B cell (primary cell): Measurements from ENCODE around the gene TPST2. TPM values are rescaled to one million over a fixed set of nuclear protein-coding genes. Genes with fewer than 3 reads are reported as not detected.

ENCODE experiments used
- ATAC-seq: fragments of 200-7000 bp; cut with Tn5 transposase; one replicate; pipeline ENCODE4 v1.10.0; 2021; ENCODE audit warnings: low read depth, mild to moderate bottlenecking, moderate number of reproducible peaks, moderate library complexity
- CTCF ChIA-PET: fragments of 350-600 bp; sonication (Branson Sonifier 250); formaldehyde crosslinking; loops from one replicate; lab custom pipeline; 2021; ENCODE audit warnings: antibody characterized with exemption, inconsistent platforms; lab: Charles Lee
- POLR2A ChIA-PET: fragments of 350-600 bp; sonication (Branson Sonifier 250); formaldehyde crosslinking; loops from one replicate; lab custom pipeline; 2021; ENCODE audit warnings: antibody characterized with exemption; lab: Charles Lee
- DNase-seq: peaks from one replicate; pipeline ENCODE4 v3.0.0; 2013
- H2AFZ ChIP-seq: 2 replicates; pipeline ENCODE4 v1.6.1; 2012; ENCODE audit warnings: mild to moderate bottlenecking, low read depth, low read length; ENCODE audit not compliant: insufficient read depth, poor library complexity, severe bottlenecking
- H3K27ac ChIP-seq, 2 donors: 1 replicate in 1 of 2; 2 replicates in 1 of 2; pipeline ENCODE4 v1.5.1; 2012 to 2013; ENCODE audit warnings: low read length in 2 of 2, mild to moderate bottlenecking in 2 of 2, moderate library complexity in 1 of 2
- H3K27me3 ChIP-seq, 4 experiments: fragments of 200-600 bp in 1 of 4; sonication (generic) in 1 of 4; replicated peaks in 1 of 4; 1 replicate in 2 of 4; 2 replicates in 2 of 4; pipeline versions ENCODE4 v1.6.1 to v1.7.0; 2013 to 2016; ENCODE audit warnings: low read length in 3 of 4, mild to moderate bottlenecking in 2 of 4, mixed read lengths in 1 of 4, moderate library complexity in 1 of 4; ENCODE audit not compliant: insufficient read depth in 4 of 4, control insufficient read depth in 3 of 4; ENCODE audit errors: control extremely low read depth in 1 of 4
- H3K36me3 ChIP-seq, 2 experiments: replicated peaks in 1 of 2; 1 replicate in 1 of 2; 2 replicates in 1 of 2; pipeline versions ENCODE4 v1.6.1 to v1.7.1; 2013; ENCODE audit warnings: low read length in 1 of 2; ENCODE audit not compliant: insufficient read depth in 2 of 2, control insufficient read depth in 1 of 2; ENCODE audit errors: control extremely low read depth in 1 of 2, extremely low read depth in 1 of 2
- H3K4me1 ChIP-seq, 2 donors: fragments of 200-600 bp in 1 of 2; sonication (generic) in 1 of 2; 1 replicate in 1 of 2; 2 replicates in 1 of 2; pipeline versions ENCODE4 v1.5.1 to v1.6.1; 2013 to 2017; ENCODE audit warnings: low read length in 2 of 2; ENCODE audit not compliant: control insufficient read depth in 2 of 2, insufficient read depth in 2 of 2
- H3K4me2 ChIP-seq: replicated peaks from 2 replicates; pipeline ENCODE3; 2012; ENCODE audit warnings: mild to moderate bottlenecking, low read depth, low read length; ENCODE audit not compliant: poor library complexity, severe bottlenecking
- H3K4me3 ChIP-seq, 5 experiments: fragments of 200-600 bp in 1 of 5; sonication (generic) in 1 of 5; 1 replicate in 3 of 5; 2 replicates in 2 of 5; pipeline versions ENCODE4 v1.5.1 to v1.7.0; 2011 to 2016; ENCODE audit warnings: low read length in 4 of 5, mild to moderate bottlenecking in 4 of 5, low read depth in 2 of 5, control low read depth in 1 of 5, moderate library complexity in 1 of 5; ENCODE audit not compliant: insufficient read depth in 1 of 5; ENCODE audit errors: control extremely low read depth in 1 of 5, extremely low read depth in 1 of 5
- H3K79me2 ChIP-seq: fragments of 200-600 bp; sonication (generic); one replicate; pipeline ENCODE4 v1.6.0; 2016; ENCODE audit warnings: low read length; ENCODE audit not compliant: control insufficient read depth, insufficient read depth
- H3K9ac ChIP-seq: fragments of 200-600 bp; sonication (generic); 2 replicates; pipeline ENCODE4 v1.6.1; 2017; ENCODE audit warnings: mild to moderate bottlenecking, low read length, moderate library complexity
- H3K9me3 ChIP-seq, 3 donors: one replicate each; pipeline versions ENCODE4 v1.6.1 to v1.7.1; 2013; ENCODE audit warnings: low read length in 2 of 3; ENCODE audit not compliant: control insufficient read depth in 2 of 3, insufficient read depth in 1 of 3; ENCODE audit errors: control extremely low read depth in 1 of 3
- H4K20me1 ChIP-seq: 2 replicates; pipeline ENCODE4 v1.6.0; 2012; ENCODE audit warnings: mild to moderate bottlenecking, low read length; ENCODE audit not compliant: insufficient read depth, control insufficient read depth, poor library complexity, severe bottlenecking
- H3K27ac Mint-ChIP-seq: one replicate; pipeline ENCODE4 v1.8.0; 2021; ENCODE audit warnings: mixed read lengths
- H3K27me3 Mint-ChIP-seq: one replicate; pipeline ENCODE4 v1.8.0; 2021; ENCODE audit warnings: mixed read lengths
- H3K4me1 Mint-ChIP-seq: one replicate; pipeline ENCODE4 v1.8.0; 2021; ENCODE audit warnings: mixed read lengths
- H3K4me3 Mint-ChIP-seq: one replicate; pipeline ENCODE4 v1.8.0; 2021; ENCODE audit warnings: mixed read lengths
- H3K9me3 Mint-ChIP-seq: one replicate; pipeline ENCODE4 v1.8.0; 2022; ENCODE audit warnings: mixed read lengths; ENCODE audit not compliant: insufficient read depth
- EZH2 ChIP-seq: IDR thresholded peaks from 2 replicates; pipeline ENCODE4 v1.6.1; 2012; ENCODE audit warnings: borderline replicate concordance, low read depth, mild to moderate bottlenecking, moderate library complexity, low read length; ENCODE audit not compliant: insufficient read depth, poor library complexity, severe bottlenecking
- WGBS: methylation state at CpG from one replicate; pipeline ENCODE4 v1.1.5; 2013; ENCODE audit warnings: missing lambda C conversion rate; ENCODE audit not compliant: insufficient coverage; 5-methylcytosine and 5-hydroxymethylcytosine counted together
- intact Hi-C: fragments of 100-400 bp; cut with micrococcal nuclease; formaldehyde crosslinking; loops from one replicate; pipeline ENCODE4 v1.10.0; 2022
- polyA plus RNA-seq: library from polyadenylated mRNA; depleted of rRNA; stranded (reverse); fragments of >200 nt; gene quantifications from 2 replicates; pipeline ENCODE4 v1.2.3, GENCODE V29; 2012
- total RNA-seq, 2 donors: library from RNA; stranded (reverse); fragments of 120-200 nt in 1 of 2; gene quantifications; 1 replicate in 1 of 2; 2 replicates in 1 of 2; pipeline versions ENCODE4 v1.2.3 to v1.2.4, GENCODE V29; 2013 to 2022
- TF ChIP-seq, protein P1 (sequence below): fragments of 200-600 bp; IDR thresholded peaks from one replicate; pipeline ENCODE4 v1.8.0; 2022; ENCODE audit warnings: antibody characterized with exemption, mild to moderate bottlenecking

The TPST2 gene
- total and polyA plus RNA-seq, 2 donors (not counting 1 experiment from before 2014, with no cell fraction given): 16.6 to 43.1 TPM

DNA sequence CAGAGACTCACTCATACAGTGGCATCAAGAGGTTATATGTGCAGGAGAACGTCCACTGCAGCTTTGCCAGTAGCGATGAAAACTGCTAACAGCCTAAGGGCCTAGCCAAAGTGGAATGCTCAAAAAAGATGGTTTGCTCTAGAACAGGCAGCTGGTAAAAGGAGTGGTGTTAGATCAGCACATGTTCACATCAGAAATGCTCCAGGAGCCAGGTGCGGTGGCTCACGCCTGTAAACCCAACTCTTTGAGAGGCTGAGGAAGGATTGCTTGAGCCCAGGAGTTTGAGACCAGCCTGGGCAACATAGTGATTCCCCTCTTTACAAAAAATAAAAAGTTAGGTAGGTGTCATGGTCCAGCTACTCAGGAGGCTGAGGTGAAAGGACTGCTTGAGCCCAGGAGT lies 67.3 kb downstream of the TPST2 start:
- no peaks in the 10 kb centered on the region for H3K79me2 ChIP-seq
- WGBS: 100% methylated on average over 4 of the region's 4 CpGs
- H3K27ac ChIP-seq: no peak overlapping the region

DNA sequence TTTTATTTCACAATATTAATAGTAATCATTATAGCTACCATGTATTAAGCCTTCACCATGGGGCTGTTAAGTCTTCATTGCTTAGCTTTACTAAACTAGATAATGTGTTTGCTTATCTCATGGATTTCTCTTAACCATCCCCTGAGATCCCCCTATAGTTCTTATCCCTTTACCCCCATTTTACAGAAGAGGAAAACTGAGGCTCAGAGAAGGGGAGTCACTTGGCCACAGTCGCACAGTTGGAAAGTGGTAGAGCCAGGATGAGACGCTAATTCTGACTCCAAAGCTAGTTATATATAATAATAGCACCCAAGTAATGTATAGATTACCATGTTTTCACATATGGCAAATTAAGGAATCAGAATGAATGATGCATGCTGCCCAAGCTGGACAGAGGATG lies 67.9 kb downstream of the TPST2 start:
- TF ChIP-seq, protein P1, sequence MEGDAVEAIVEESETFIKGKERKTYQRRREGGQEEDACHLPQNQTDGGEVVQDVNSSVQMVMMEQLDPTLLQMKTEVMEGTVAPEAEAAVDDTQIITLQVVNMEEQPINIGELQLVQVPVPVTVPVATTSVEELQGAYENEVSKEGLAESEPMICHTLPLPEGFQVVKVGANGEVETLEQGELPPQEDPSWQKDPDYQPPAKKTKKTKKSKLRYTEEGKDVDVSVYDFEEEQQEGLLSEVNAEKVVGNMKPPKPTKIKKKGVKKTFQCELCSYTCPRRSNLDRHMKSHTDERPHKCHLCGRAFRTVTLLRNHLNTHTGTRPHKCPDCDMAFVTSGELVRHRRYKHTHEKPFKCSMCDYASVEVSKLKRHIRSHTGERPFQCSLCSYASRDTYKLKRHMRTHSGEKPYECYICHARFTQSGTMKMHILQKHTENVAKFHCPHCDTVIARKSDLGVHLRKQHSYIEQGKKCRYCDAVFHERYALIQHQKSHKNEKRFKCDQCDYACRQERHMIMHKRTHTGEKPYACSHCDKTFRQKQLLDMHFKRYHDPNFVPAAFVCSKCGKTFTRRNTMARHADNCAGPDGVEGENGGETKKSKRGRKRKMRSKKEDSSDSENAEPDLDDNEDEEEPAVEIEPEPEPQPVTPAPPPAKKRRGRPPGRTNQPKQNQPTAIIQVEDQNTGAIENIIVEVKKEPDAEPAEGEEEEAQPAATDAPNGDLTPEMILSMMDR: no peak
- no peak for TF ChIP-seq EZH2
- Mint-ChIP-seq H3K27me3 (no peaks in the 10 kb centered on the region), H3K9me3 (no peaks in the 10 kb centered on the region), H3K27ac (no peak overlapping the region), H3K4me1 (peaks cover 3% of the 10 kb centered on the region), H3K4me3 (no peak overlapping the region)
- H3K36me3 ChIP-seq: peaks cover 1 to 10% of the 10 kb centered on the region in 2 experiments
- intact Hi-C loops: no loop called here
- H2AFZ ChIP-seq: no peak overlapping the region
- H3K4me3 ChIP-seq: no peak overlapping the region
- no peaks in the 10 kb centered on the region for H3K79me2 ChIP-seq
- CTCF ChIA-PET: interaction anchor here (1.2 kb wide), 1 partner anchor 9 kb away, joined by 3 read pairs; no protein-coding TSS in a partner anchor
- WGBS: no CpG with 5 or more reads among the region's 2 CpGs
- no peak overlapping the region for H3K9ac ChIP-seq
- H3K9me3 ChIP-seq: no peaks in the 10 kb centered on the region
- POLR2A ChIA-PET: no interaction called here
- peaks cover 5 to 6% of the 10 kb centered on the region in 2 donors for H3K4me1 ChIP-seq
- ATAC-seq: no peak
- no peaks in the 10 kb centered on the region for H4K20me1 ChIP-seq
- no peaks in the 10 kb centered on the region for H3K27me3 ChIP-seq
- no peak overlapping the region for H3K4me2 ChIP-seq
- H3K27ac ChIP-seq: no peak overlapping the region
- no peak for DNase-seq

More for the DNA sequence above, 67.3 kb downstream of the TPST2 start:
- POLR2A ChIA-PET: no interaction called here
- no peaks in the 10 kb centered on the region for H4K20me1 ChIP-seq
- H3K9me3 Mint-ChIP-seq: no peaks in the 10 kb centered on the region
- no peaks in the 10 kb centered on the region for H3K27me3 Mint-ChIP-seq
- no peak overlapping the region for H3K27ac Mint-ChIP-seq
- intact Hi-C loops: no loop called here
- no peak overlapping the region for H2AFZ ChIP-seq
- no peaks in the 10 kb centered on the region for H3K9me3 ChIP-seq
- CTCF ChIA-PET: interaction anchor here (1.2 kb wide), 1 partner anchor 9 kb away, joined by 3 read pairs; no protein-coding TSS in a partner anchor
- no peak overlapping the region for H3K4me2 ChIP-seq
- H3K36me3 ChIP-seq: peaks cover 1 to 15% of the 10 kb centered on the region in 2 experiments
- H3K4me3 ChIP-seq: no peak overlapping the region
- TF ChIP-seq EZH2: no peak
- TF ChIP-seq, protein P1: no peak
- ATAC-seq: no peak
- no peaks in the 10 kb centered on the region for H3K27me3 ChIP-seq
- H3K4me1 ChIP-seq: peaks cover 5 to 6% of the 10 kb centered on the region in 2 donors
- no peak overlapping the region for H3K9ac ChIP-seq
- no peak overlapping the region for H3K4me3 Mint-ChIP-seq
- DNase-seq: no peak
- peaks cover 3% of the 10 kb centered on the region for H3K4me1 Mint-ChIP-seq
